Measurements from ENCODE around the gene PRRG2.
"Not testable (repeated sequence)": the region's sequence is repeated elsewhere in the genome, so short reads cannot be mapped to it uniquely, and the experiment has no call there.

The PRRG2 gene

DNA sequence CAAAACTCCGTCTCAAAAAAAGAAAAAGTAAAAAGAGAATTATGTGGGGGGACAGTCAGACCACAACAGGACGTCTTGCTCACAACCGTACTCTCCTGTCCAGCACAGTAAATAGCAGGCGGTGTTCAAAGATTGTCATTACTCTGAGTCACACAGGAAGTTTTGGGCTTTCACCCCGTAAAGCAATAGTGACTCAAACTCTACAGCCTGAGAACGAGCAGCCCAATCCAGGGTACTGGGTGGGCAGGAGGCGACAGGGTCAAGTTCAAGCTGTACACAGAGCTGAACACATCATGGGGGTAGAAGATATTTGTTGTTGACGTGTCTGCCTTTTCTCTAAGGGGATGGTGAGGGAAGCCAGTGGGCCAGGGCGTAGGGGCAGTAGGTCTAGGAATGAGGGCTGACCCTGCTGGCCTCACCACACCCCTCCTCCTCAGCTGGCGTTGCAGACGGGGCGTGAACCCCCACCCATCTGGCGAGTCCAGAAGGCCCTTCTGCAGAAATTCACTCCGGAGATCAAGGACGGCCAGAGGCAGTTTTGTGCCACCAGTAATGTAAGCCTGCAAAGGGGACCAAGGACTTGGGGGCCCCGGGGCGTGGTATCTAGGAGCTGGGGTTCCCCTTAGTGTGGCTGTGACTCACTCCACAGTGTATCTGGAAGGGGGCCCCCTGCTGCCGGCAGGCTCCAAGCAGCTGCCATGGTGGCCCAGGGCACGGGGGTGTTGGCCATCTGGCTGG, 33.1 kb downstream of the PRRG2 start:
- no peak for DNase-seq

DNA sequence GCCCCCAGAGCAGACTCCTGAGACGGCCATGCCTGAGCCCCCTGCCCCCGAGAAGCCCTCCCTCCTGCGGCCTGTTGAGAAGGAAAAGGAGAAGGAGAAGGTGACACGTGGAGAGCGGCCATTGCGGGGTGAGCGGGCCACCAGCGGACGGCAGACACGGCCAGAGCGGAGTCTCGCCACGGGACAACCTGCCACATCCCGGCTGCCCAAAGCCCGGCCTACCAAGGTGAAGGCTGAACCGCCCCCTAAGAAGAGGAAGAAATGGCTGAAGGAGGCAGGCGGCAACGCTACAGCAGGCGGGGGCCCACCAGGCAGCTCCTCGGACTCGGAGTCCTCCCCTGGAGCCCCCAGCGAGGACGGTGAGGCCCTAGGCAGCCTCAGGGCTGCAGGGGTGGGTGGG, 34.7 kb downstream of the PRRG2 start:
- no peak for DNase-seq

DNA sequence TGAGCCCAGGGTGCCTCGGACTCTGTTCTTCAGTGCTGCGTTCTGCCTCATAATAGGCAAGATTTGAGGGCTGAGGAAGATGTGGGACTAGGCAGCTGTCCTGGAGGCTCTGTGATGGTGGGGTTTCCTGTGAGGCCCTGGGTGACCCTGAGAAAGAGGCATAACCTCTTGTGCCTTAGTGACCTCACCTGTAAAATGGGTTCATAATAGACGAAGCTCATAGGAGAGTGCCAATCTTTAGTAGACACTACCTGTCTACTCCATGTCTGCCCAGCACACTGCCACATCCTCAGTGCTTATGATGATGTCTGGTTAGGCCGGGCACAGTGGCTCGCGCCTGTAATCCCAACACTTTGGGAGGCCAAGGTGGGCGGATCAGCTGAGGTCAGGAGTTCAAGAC, 35.4 kb downstream of the PRRG2 start:
- DNase-seq: no peak

DNA sequence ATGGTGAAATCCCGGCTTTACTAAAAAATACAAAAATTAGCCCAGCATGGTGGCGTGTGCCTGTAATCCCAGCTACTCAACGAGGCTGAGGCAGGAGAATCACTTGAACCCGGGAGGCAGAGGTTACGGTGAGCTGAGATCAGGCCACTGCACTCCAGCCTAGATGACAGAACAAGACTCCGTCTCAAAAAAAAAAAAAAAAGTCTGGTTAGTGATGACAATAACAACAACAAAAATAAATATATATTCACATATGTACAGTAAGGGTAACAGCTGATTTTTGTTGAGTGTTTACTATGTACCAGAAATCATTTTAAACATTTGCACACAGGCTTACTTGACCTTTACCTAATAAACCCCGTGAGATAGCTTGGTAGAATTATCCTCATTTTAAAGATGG, 35.8 kb downstream of the PRRG2 start:
- DNase-seq: no peak

DNA sequence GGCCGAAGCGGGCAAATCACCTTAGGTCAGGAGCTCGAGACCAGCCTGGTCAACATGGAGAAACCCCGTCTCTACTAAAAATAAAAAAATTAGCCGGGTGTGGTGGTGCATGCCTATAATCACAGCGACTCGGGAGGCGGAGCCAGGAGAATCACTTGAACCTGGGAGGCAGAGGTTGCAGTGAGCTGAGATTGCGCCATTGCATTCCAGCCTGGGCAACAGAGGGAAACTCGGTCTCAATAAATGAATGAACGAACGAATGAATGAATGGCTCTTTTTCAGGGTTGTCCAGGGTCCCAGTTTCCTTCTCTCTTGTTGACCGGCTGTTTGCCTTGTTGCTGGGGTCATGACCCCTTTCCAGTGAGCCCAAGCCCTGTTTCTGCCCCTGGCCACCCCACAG, 36.7 kb downstream of the PRRG2 start:
- not testable (repeated sequence) for DNase-seq

DNA sequence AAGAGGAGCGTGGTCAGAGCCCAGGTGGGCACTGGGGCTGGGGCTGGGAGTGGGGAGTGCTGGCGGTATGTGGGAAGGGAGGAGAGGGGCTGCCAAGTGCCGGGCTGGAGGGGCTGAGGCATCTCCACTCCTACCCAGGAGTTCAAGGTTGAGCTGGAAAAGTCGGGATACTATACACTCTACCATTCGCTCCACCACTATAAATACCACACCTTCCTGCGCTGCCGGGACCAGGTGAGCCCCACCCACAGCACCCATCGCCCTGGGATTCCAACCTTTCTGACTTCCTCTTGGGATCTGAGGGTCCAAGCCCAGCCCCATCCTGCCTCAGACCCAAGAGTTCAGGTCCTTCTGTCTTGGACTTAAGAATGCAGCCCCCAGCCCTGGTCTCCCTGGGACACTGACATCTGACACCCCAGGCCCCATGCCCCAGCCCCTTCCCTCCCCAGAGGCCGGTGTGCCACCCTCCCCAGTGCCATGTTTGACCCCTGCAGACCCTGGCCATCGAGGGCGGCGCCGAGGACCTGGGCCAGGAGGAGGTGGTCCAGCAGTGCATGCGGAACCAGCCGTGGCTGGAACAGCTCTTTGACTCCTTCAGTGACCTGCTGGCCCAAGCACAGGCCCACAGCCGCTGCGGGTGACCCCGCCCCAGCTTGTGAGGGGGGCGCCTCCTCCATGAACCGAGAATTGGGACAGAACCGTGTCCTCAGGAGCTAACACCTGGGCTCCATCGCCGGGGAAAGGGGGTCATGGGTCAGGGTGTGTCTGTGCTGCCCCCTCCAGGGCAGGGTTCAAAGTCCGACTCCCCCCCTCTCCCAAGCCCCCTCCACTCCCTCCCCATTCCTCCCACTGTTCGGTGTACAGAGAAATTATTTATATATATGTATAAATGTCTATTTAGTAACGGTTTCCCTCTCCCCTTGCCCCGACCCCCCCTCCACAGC, 44.1 kb downstream of the PRRG2 start:
- DNase-seq: no peak

DNA sequence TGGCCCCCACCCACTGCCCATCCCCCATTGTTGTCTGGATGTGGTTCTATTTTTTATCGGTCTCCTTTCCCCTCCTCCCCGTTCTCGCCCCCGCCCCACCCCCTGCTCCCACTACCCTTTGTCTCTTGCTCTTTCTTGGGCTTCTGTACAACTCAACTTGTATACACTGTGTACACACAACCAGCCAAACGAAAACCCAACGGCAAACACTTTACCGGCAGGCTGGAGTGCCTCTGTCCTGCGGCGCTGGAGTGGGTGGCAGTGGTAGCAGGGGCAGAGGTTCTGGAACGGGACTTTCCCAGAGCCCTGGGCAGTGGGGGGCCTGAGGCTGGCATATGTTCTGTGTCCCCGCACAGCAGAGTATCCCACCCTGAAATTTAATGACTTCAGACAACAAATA, 45.1 kb downstream of the PRRG2 start:
- no peak for DNase-seq

DNA sequence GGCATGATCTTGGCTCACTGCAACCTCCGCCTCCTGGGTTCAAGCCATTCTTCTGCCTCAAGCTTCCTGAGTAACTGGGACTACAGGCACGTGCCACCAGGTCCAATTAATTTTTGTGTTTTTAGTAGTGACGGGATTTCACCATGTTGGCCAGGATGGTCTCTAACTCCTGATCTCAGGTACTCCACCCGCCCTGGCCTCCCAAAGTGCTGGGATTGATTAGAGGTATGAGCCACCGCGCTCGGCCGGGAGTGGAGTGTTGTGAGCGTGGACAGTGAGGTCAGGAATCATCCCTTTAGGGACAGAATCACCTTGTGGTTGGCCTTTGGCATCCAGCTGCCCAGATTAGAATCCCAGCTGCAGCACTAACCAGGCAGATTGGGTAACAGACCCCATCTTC, 48.5 kb downstream of the PRRG2 start:
- DNase-seq: no peak

DNA sequence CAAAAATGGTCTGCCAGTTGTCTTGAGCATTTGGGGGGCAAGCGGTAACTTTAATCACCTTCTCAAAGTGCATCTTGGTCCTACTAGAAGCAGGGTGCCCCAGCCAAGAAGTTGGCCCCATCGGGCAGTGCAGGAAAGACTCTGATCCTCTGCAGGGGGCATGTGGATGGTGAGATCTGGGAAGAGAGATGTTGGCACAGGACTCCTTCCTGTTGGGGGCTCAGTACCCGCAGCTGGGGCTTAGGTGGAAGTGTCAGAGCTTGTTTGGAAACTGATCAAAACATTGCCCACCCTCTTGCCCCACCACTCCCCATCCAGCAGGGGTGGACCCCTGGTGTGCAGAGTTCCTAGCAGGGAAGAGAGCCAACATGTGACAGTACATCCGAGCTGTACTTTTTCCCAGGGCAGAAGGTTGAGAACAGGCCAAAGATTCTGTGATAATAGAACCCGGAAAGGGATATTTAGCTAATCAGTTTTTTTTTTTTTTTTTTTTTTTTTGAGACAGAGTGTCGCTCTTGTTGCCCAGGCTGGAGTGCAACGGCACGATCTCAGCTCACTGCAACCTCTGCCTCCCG, 50.0 kb downstream of the PRRG2 start:
- DNase-seq: no peak

DNA sequence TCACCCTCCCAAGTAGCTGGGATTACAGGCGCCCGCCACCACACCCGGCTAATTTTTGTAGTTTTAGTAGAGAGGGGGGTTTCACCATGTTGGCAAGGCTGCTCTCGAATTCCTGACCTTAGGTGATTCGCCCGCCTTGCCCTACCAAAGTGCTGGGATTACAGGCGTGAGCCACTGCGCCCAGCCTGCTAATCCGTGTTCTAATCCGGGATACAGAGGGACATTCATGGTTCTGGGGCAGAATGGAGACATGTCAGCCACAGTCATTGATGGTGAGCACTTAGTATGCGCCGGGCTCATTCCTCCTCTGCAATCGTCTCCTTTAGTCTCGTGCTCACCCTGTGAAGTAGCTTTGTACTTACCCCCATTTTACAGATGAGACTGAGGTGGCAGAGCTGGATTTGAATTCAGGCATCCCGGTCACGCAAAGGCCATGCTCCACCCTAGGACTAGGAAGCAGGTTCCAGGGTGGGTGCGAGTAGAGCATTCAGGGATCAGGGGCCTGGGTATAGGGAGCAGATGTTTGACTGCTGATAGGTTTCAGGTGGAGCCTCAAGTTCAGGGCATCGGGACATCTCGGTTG, 50.6 kb downstream of the PRRG2 start:
- no peak for DNase-seq

DNA sequence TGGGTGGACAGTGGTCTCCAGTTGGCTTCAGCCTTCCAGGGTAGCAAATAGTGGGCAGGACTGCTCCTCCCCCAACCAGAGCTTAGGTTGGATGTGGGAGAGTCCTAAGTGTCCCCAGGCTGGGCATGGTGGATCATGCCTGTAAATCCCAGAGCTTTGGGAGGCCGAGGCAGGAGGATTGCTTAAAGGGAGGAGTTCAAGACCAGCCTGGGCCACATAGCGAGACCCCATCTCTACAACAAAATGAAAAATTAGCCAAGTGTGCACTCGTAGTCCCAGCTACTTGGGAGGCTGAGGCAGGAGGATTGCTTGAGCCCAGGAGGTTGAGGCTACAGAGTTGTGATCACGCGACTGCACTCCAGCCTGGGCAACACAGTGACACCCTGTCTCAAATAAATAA, 51.5 kb downstream of the PRRG2 start:
- DNase-seq: no peak

DNA sequence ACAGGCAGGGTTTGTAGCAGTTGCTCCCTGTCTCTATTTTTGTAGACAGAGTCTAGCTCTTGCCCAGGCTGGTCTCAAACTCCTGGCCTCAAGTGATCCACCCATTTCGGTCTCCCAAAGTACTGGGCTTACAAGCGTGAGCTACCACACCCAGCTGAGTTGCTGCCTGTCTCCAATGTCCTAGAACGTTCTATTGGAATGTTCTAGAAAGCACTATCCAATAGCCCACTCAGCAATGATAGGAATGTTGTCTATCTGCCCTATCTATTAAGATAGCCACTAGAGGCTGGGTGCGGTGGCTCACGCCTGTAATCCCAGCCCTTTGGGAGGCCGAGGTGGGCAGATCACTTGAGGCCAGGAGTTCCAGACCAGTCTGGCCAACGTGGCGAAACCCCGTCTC, 52.2 kb downstream of the PRRG2 start:
- not testable (repeated sequence) for DNase-seq

DNA sequence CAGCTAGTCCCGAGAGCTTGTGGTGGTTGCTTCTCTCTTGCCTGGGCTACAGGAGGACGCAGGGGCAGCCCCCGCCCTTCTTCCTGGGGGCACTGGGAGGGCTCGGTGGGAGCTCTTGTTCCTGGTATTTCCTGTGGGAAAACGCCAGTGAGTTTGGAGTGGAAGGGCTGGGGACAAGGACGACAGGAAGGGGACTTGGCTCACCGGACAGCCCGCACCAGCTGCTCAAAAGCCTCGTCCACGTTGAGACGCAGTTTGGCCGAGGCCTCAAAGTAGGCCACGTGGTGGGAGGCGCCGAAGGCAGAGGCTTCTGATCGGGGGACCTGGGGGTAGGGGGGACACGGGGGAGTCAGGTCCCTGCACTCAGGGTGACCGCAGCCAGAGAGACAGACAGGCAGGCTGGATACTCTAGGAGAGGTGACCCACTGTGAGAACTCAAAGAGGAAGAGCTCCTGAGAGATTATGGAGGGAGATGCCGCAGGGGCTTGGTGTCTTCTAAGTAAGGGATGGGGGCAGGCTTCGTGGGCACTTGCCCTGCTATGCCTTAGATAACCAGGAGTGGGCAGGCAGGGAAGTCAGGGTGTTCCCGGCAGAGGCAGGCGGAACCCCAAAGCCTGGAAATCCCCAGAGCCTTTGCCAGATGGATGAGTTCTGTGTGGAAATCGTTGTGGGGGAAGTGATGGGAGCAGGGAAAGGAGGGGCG, 54.6 kb downstream of the PRRG2 start:
- DNase-seq: no peak

DNA sequence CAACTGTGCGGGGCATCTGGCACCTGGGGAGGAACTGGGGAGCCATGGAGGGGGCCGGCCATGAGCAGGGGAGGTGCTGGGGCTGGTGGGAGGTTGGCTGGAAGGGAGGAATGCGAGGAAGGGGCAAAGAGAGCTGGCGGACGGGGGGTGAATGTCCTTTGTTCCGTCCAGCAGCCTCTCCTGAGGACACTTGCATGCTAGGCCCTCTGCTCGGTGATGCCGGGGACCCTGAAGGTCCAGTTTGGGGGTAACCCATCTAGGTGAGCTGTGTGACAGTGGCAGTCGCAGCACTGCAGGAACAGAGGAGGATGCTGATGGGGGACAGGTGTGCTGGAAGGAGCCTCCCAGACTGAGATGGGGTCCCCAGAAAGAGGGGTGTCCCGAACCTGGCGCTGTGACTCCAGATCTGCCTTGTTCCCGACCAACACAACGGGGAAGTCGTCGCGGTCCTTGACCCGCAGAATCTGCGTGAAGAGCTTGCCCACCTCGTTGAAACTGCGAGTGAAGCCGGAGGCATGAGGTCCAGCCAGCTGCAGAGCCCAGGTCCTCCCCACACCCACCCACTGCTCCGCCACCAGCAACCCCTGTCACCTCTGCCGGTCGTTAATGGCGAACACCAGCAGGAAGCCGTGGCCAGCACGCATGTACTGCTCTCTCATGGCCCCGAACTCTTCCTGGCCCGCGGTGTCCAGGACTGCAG, 55.3 kb downstream of the PRRG2 start:
- DNase-seq: no peak

DNA sequence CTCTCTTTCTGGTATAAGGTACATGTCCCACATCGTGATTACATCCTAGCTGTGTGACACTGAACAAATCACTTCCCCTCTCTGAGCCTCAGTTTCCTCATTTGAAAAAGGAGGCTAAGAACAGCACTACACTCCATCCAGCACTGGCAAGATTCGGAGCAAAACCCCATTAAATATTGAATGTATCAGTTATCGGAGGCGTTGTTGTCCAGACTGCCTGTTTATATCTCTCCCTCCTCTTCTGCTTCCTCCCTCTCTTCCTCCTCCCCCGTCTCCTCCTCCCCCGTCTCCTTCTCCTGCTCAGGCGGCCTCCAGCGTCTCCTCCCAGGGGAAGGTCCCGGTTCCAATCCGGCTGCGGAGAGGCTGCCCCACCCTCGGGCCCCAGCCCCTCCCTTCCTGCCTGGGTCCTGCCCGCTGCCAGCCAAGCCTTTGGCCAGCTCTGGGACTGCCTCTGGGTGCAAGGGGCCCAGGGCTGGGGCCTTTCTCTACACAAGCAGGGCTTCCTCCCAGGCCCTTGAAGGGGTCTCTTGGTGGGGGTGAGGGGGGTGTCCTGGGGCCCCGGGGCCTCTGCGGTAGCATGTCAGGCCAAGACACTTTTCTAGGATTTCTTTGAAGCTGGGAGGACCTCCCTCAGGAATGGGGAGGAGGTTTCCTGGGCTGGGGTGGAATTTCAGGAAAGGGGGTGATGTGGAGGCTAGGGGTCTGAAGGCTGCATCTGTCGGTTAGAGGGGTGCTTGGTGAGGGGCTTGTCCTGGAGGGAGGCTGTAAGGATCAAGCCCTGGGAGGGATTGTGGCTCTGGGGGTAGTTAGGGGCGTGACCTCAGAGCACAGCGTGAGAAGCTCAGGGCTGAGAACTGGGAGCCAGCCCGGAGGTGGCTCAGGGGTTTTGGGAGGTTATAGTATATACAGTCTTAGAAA, 57.0 kb downstream of the PRRG2 start:
- no peak for DNase-seq

DNA sequence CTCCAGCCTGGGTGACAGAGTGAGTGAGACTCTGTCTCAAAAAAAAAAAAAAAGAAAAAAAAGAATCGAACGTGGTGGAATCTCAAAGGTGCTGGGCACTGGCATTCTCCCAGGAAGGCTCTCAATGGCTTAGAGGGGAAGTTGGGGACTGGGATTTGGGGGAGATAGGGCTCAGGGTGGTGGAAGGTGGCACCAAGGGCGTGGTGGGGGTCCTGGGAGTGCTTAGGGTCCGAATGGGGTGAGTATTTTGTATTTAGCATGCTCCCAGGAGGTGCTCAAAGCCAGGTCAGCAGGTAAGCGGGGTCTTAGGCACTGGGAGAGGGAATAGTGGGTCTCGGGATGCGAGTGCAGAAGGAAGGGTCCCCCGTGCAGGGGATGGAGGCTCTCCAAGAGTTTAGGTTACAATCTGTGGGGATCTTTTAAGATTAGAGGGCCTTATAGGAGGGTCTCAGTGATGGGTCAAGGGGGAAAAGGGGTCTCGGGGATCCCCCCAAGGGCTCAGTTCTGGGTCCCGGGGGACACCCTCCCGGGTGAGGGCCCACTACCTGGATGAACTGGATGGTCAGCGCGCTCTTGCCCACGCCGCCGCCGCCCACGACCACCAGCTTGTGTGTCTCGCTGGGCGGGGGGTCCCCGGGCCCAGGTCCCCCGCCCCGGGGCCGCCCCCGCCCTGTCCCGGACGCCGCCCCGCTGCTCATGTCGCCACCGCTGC, 58.4 kb downstream of the PRRG2 start:
- DNase-seq: no peak

DNA sequence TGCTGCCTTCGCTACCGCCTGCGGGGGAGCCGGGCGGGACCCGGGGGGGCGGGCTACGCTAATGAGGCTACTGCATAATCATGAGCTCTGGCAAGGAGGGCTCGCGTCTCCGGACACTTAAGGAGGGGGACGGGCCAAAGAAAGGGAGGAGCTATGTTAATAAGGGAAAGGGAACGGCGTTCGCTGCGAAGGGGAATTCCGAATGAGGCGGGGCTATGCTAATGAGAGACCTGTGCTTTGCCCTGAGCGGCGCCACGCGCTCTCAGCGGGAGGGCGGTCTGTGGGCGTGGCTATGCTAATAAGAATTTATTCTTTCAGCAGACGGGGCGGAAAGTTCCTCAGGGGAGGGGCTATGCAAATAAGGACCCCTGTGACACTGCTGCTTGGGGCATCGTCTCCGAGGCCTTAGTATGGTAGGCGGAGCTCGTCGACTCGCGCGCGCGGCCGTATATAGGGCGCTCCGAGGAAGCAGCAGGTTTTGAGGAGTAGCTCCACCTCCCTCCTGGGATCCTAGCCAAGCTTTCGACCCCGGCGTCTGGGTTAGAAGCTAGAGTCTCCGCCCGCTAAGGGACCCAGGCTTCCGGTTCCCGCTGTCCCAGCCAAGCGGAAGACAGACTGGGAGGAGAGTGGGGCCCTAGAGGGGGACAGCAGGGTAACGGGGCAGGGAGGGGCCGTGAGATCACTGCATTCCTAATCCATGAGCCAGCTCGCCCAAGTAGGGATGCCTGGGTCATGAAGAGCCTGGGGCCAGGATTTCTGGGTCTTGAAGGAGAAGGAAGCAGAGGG, 59.2 kb downstream of the PRRG2 start, which contains the start of gene RRAS:
Gene RRAS (minus strand): TSS at position 31 of the 786 bp plus-strand sequence. CDS start 45 bp downstream, outside the sequence.
- DNase-seq: peak; percentile 100

Measured in CD4-positive, alpha-beta T cell treated with Interleukin-4 for 1 hour (primary cell).